Fibroblast of skin of left quadriceps (primary cell): Measurements from ENCODE around the gene METTL22.

Experiments used
- DNase-seq, 2 experiments: peaks; one replicate each; pipeline ENCODE4 v3.0.0-alpha.2; 2013; ENCODE audit warnings: low read depth in 2 of 2

Gene METTL22, protein sequence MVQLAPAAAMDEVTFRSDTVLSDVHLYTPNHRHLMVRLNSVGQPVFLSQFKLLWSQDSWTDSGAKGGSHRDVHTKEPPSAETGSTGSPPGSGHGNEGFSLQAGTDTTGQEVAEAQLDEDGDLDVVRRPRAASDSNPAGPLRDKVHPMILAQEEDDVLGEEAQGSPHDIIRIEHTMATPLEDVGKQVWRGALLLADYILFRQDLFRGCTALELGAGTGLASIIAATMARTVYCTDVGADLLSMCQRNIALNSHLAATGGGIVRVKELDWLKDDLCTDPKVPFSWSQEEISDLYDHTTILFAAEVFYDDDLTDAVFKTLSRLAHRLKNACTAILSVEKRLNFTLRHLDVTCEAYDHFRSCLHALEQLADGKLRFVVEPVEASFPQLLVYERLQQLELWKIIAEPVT

GRCh38 chr16:8621572-8622314 is at the start of gene METTL22:
Gene METTL22, plus strand, starts transcription at chr16:8621698. Its CDS starts 3,968 bp downstream, at chr16:8625666.
- DNase-seq: peak; percentile 58 to 63

- DNase-seq: no peak
Observed at GRCh38 chr16:8572063-8572918, 49.2 kb upstream of the METTL22 start.

GRCh38 chr16:8572919-8573724 is 48.4 kb upstream of the METTL22 start:
- DNase-seq: peak; percentile 4 to 18

GRCh38 chr16:8575399-8575798 is 46.1 kb upstream of the METTL22 start:
- DNase-seq: no peak

- no peak for DNase-seq
Observed at GRCh38 chr16:8576141-8577004, 45.1 kb upstream of the METTL22 start.

DNA sequence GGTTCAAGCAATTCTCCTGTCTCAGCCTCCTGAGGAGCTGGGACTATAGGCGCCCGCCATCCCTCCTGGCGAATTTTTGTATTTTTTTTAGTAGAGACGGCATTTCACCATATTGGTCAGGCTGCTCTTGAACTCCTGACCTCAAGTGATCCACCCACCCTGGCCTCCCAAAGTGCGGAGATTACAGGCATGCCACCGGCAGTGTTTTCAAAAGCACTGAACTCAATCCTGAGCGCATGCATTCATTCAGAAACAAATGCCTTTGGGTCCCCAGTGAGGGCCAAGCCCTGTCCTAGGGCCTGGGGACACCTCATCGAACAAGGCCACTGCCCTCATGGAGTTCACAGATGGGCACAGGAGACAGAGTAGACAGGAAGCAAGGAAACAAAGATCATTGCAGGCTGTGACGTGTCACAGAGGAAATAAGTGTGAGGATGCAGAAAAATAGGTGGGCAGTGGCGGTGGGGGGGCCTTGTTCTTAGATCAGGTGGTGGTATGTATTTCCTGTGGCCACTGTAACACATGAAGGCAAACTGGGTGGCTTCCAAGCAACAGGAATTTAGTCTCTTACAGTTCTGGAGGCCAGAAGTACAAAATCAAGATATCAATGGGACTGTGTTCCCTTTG is 43.7 kb upstream of the METTL22 start:
- no peak for DNase-seq

GRCh38 chr16:8579559-8579958 is 41.9 kb upstream of the METTL22 start:
- DNase-seq: no peak

- DNase-seq: no peak
Observed at GRCh38 chr16:8581831-8582580, 39.5 kb upstream of the METTL22 start.

- no peak for DNase-seq
Observed at GRCh38 chr16:8583199-8583598, 38.3 kb upstream of the METTL22 start.

- no peak for DNase-seq
Observed at GRCh38 chr16:8583732-8584131, 37.8 kb upstream of the METTL22 start.

- no peak for DNase-seq
Observed at GRCh38 chr16:8585041-8585440, 36.5 kb upstream of the METTL22 start.

GRCh38 chr16:8585857-8586256 is 35.6 kb upstream of the METTL22 start:
- no peak for DNase-seq

DNA sequence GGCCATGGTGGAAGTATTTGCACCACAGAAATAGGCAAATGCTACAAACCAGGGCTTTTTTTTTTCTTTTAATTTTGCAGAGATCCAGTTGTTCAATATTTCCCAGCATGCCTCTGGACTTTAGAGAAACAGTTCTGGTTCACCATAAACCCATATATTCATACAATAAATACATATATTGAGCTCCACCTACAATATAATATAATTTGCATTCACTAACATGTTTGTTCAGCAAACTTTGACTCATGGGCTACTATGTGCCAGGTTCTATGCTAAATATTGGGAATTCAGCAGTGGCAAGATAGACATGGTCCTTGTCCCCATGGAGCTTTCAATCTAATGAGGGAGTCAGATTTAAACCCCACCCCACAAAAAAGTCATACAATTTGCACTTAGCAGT is 34.4 kb upstream of the METTL22 start:
- DNase-seq: no peak

DNA sequence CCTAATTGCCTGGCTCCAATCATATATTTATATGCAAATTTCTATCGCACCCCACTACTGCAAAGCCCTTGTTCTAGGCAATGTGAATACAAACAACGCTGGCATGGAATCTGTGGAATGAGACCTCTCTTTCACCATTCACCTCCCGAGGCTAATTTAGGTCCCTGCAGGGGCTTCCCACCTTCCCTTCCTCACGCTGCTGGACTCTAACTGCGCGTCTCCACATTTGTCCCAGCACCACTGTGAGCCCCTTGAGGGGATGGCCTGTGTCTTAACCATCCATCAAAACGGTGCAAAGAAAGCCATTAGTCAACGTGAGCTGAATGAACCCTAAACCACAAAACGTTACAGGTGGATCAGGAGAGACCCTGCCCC is 32.8 kb upstream of the METTL22 start:
- DNase-seq: no peak

GRCh38 chr16:8589057-8589899 is 32.2 kb upstream of the METTL22 start:
- no peak for DNase-seq

- no peak for DNase-seq
Observed at GRCh38 chr16:8589900-8590688, 31.4 kb upstream of the METTL22 start, which contains the start of gene TMEM114. Gene TMEM114, minus strand, starts transcription at chr16:8590511. Its CDS starts 673 bp downstream, at chr16:8589838.

- no peak for DNase-seq
Observed at GRCh38 chr16:8590811-8591210, 30.7 kb upstream of the METTL22 start.
